Measurements from ENCODE around the gene CENPU.

GRCh38 chr4:184744236-184744635, 10.3 kb upstream of the CENPU start:
- TF ChIP-seq CTCF (IDR thresholded peaks at IDR 0.05 in 8 of 11, conservative IDR thresholded peaks at IDR 0.05 in 3 of 11) (no peak), POLR2A (IDR thresholded peaks at IDR 0.05) (no peak), POLR2AphosphoS5 (IDR thresholded peaks at IDR 0.05) (no peak)
